HuH-7.5 (cell line): ENCODE measurements around the gene AP3M1.
"Not testable (repeated sequence)": the region's sequence is repeated elsewhere in the genome, so short reads cannot be mapped to it uniquely, and the experiment has no call there.

ENCODE experiments used
- DNase-seq: peaks from one replicate; pipeline ENCODE4 v3.0.0; 2011; ENCODE audit warnings: low spot score

The AP3M1 gene

GRCh38 chr10:74150204-74150989 lies at the start of gene AP3M1:
Gene AP3M1 (minus strand): TSS chr10:74150828. CDS start chr10:74138379, 12,449 bp downstream.
- DNase-seq, result peak; percentile 59

GRCh38 chr10:74199315-74199714 lies 48.7 kb upstream of the AP3M1 start:
- no peak for DNase-seq

GRCh38 chr10:74194999-74195398 lies 44.4 kb upstream of the AP3M1 start:
- DNase-seq, result no peak

- DNase-seq, result no peak
Observed at GRCh38 chr10:74194545-74194944, 43.9 kb upstream of the AP3M1 start.

GRCh38 chr10:74190494-74190893 lies 39.9 kb upstream of the AP3M1 start:
- no peak for DNase-seq

- no peak for DNase-seq
Observed at GRCh38 chr10:74189999-74190421, 39.4 kb upstream of the AP3M1 start.

GRCh38 chr10:74188617-74189016 lies 38.0 kb upstream of the AP3M1 start:
- DNase-seq, result not testable (repeated sequence)

- DNase-seq, result no peak
Observed at GRCh38 chr10:74187237-74187636, 36.6 kb upstream of the AP3M1 start.

- no peak for DNase-seq
Observed at GRCh38 chr10:74186678-74187077, 36.0 kb upstream of the AP3M1 start.

GRCh38 chr10:74179111-74179710 lies 28.6 kb upstream of the AP3M1 start:
- DNase-seq, result no peak

- no peak for DNase-seq
Observed at GRCh38 chr10:74178042-74178791, 27.6 kb upstream of the AP3M1 start.

- DNase-seq, result peak; percentile 32
Observed at GRCh38 chr10:74177140-74177677, 26.6 kb upstream of the AP3M1 start.

GRCh38 chr10:74176380-74177139 lies 25.9 kb upstream of the AP3M1 start:
- peak; percentile 73 for DNase-seq

GRCh38 chr10:74175510-74176379 lies 25.1 kb upstream of the AP3M1 start:
- DNase-seq, result no peak

GRCh38 chr10:74174521-74174920 lies 23.9 kb upstream of the AP3M1 start:
- no peak for DNase-seq

- DNase-seq, result no peak
Observed at GRCh38 chr10:74171625-74172024, 21.0 kb upstream of the AP3M1 start.

- DNase-seq, result no peak
Observed at GRCh38 chr10:74167443-74167842, 16.8 kb upstream of the AP3M1 start.

GRCh38 chr10:74165530-74165901 lies 14.9 kb upstream of the AP3M1 start:
- DNase-seq, result no peak

GRCh38 chr10:74164716-74165529 lies 14.3 kb upstream of the AP3M1 start:
- no peak for DNase-seq
